ENCODE measurements around the gene WNK2.

DNA sequence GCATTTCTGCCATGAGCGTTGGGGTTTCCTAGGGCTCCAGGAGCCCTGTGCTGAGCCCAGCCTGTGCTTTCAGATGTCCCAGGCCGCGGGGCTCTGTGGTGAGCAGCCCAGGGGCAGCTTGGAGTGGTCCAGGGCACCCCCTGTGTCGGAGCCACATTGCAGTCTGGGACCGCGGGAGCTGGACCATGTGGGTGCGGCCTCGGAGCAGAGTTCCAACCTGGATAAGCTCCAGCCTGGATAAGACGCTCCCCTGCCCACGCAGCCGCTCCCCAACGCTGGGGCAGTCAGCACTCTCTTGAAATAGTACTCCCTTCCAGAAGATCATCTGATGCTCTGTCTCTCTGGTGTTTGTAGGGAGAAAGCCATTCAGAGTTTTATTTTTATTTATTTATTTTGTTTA is 111.1 kb downstream of the WNK2 start:
- TF ChIP-seq CTCF (IDR thresholded peaks at IDR 0.05; ENCODE audit: low read depth, low read length) (no peak), EZH2phosphoT487 (IDR thresholded peaks at IDR 0.05; ENCODE audit: low read depth) (no peak)

All from OCI-LY3 (cell line).